Measurements from ENCODE around the gene CACNA2D4. TPM values are rescaled to one million over a fixed set of nuclear protein-coding genes. Genes with fewer than 3 reads are reported as not detected.

The CACNA2D4 gene
- total and polyA plus RNA-seq, 2 of the 13 experiments (the other 11 are each of a cell fraction or from before 2014, with no cell fraction given): 14.2 to 136 TPM

DNA sequence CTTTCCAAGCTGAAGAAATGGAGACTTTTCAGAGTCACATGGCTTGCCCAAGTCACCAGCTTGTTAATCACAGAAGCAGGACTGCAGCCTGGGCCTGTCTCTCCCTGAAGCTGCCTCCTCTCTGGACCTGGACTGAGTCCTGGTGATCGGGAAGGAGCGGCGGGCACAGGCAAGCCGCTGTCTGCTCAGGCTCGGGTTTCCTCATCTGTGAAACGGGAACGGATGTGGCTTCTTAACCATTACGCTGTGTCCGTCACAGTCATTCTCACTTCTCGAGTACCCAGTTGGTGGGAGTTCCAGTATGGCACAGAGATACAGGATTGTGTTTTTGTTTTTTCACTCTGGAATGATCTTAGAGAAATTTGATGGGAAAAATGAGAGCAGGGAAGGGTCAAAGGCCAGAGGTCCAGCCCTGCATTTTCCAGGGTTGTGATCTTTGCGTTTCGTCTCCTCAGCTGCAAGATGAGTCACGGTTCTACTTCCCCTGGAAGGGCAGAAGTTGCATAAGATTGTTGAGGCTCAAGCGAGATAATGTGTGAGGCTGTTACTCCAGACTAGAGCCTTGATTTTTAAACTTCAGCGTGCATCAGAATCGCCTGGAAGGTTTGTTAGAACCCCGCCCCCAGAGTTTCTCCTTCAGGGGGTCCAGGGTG, 105.7 kb downstream of the CACNA2D4 start (continued):
- TF ChIP-seq, protein P1, sequence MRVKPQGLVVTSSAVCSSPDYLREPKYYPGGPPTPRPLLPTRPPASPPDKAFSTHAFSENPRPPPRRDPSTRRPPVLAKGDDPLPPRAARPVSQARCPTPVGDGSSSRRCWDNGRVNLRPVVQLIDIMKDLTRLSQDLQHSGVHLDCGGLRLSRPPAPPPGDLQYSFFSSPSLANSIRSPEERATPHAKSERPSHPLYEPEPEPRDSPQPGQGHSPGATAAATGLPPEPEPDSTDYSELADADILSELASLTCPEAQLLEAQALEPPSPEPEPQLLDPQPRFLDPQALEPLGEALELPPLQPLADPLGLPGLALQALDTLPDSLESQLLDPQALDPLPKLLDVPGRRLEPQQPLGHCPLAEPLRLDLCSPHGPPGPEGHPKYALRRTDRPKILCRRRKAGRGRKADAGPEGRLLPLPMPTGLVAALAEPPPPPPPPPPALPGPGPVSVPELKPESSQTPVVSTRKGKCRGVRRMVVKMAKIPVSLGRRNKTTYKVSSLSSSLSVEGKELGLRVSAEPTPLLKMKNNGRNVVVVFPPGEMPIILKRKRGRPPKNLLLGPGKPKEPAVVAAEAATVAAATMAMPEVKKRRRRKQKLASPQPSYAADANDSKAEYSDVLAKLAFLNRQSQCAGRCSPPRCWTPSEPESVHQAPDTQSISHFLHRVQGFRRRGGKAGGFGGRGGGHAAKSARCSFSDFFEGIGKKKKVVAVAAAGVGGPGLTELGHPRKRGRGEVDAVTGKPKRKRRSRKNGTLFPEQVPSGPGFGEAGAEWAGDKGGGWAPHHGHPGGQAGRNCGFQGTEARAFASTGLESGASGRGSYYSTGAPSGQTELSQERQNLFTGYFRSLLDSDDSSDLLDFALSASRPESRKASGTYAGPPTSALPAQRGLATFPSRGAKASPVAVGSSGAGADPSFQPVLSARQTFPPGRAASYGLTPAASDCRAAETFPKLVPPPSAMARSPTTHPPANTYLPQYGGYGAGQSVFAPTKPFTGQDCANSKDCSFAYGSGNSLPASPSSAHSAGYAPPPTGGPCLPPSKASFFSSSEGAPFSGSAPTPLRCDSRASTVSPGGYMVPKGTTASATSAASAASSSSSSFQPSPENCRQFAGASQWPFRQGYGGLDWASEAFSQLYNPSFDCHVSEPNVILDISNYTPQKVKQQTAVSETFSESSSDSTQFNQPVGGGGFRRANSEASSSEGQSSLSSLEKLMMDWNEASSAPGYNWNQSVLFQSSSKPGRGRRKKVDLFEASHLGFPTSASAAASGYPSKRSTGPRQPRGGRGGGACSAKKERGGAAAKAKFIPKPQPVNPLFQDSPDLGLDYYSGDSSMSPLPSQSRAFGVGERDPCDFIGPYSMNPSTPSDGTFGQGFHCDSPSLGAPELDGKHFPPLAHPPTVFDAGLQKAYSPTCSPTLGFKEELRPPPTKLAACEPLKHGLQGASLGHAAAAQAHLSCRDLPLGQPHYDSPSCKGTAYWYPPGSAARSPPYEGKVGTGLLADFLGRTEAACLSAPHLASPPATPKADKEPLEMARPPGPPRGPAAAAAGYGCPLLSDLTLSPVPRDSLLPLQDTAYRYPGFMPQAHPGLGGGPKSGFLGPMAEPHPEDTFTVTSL (CRISPR knock-in tag; IDR thresholded peaks at IDR 0.05; ENCODE audit: borderline replicate concordance): peak; percentile 60; the same call in 1 of the 2 replicates
- TF ChIP-seq KLF9 (CRISPR knock-in tag; IDR thresholded peaks at IDR 0.05; ENCODE audit: low read depth): no peak
- no peak for TF ChIP-seq ZNF354B (CRISPR knock-in tag; IDR thresholded peaks at IDR 0.05)
- TF ChIP-seq SOX5 (CRISPR knock-in tag; IDR thresholded peaks at IDR 0.05; ENCODE audit: borderline replicate concordance): peak; percentile 48; the same call in 1 of the 2 replicates
- TF ChIP-seq RARG (CRISPR knock-in tag; IDR thresholded peaks at IDR 0.05; ENCODE audit: low read depth): no peak
- TF ChIP-seq, protein P2, sequence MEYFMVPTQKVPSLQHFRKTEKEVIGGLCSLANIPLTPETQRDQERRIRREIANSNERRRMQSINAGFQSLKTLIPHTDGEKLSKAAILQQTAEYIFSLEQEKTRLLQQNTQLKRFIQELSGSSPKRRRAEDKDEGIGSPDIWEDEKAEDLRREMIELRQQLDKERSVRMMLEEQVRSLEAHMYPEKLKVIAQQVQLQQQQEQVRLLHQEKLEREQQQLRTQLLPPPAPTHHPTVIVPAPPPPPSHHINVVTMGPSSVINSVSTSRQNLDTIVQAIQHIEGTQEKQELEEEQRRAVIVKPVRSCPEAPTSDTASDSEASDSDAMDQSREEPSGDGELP (IDR thresholded peaks at IDR 0.05; ENCODE audit: borderline replicate concordance, low read depth): peak; percentile 94
- TF ChIP-seq FOXA3 (CRISPR knock-in tag; IDR thresholded peaks at IDR 0.05): peak; percentile 68; the same call in 1 of the 2 replicates
- TF ChIP-seq, protein P3, sequence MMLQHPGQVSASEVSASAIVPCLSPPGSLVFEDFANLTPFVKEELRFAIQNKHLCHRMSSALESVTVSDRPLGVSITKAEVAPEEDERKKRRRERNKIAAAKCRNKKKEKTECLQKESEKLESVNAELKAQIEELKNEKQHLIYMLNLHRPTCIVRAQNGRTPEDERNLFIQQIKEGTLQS (CRISPR knock-in tag; IDR thresholded peaks at IDR 0.05): peak; percentile 95
- no peak for TF ChIP-seq CCAR2 (optimal IDR thresholded peaks at IDR 0.05; ENCODE audit: low read depth, low read length)
- TF ChIP-seq ATAD3A (CRISPR knock-in tag; IDR thresholded peaks at IDR 0.05): no peak
- TF ChIP-seq, protein P4, sequence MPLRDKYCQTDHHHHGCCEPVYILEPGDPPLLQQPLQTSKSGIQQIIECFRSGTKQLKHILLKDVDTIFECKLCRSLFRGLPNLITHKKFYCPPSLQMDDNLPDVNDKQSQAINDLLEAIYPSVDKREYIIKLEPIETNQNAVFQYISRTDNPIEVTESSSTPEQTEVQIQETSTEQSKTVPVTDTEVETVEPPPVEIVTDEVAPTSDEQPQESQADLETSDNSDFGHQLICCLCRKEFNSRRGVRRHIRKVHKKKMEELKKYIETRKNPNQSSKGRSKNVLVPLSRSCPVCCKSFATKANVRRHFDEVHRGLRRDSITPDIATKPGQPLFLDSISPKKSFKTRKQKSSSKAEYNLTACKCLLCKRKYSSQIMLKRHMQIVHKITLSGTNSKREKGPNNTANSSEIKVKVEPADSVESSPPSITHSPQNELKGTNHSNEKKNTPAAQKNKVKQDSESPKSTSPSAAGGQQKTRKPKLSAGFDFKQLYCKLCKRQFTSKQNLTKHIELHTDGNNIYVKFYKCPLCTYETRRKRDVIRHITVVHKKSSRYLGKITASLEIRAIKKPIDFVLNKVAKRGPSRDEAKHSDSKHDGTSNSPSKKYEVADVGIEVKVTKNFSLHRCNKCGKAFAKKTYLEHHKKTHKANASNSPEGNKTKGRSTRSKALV (CRISPR knock-in tag; IDR thresholded peaks at IDR 0.05): no peak
- TF ChIP-seq ZNF724P (CRISPR knock-in tag; IDR thresholded peaks at IDR 0.05; ENCODE audit: borderline replicate concordance): no peak
- peak; percentile 12; the same call in 1 of the 2 replicates for TF ChIP-seq STAG1 (CRISPR knock-in tag; IDR thresholded peaks at IDR 0.05)
